Stimulated activated naive CD8-positive, alpha-beta T cell treated with anti-CD3 and anti-CD28 coated beads, Interleukin-15, Interleukin-2, amounts not matched to agents 100 U/mL and 50 U/mL, for 24 hours (primary cell): Measurements from ENCODE around the gene KLHL14.
"Not testable (repeated sequence)": the region's sequence is repeated elsewhere in the genome, so short reads cannot be mapped to it uniquely, and the experiment has no call there.

Experiments used
- ATAC-seq: fragments of 150-1000 bp; cut with Tn5 transposase; one replicate; pipeline ENCODE4 v1.10.0; 2021
- DNase-seq: peaks from one replicate; pipeline ENCODE4 v3.0.0; 2021

The KLHL14 gene

GRCh38 chr18:32772581-32773381 lies at the start of gene KLHL14:
Gene KLHL14 (minus strand): TSS chr18:32773023. CDS start chr18:32770591, 2,432 bp downstream.
- DNase-seq (no peak), ATAC-seq (no peak)

GRCh38 chr18:32822197-32822596 lies 49.4 kb upstream of the KLHL14 start:
- DNase-seq (no peak), ATAC-seq (no peak)

DNA sequence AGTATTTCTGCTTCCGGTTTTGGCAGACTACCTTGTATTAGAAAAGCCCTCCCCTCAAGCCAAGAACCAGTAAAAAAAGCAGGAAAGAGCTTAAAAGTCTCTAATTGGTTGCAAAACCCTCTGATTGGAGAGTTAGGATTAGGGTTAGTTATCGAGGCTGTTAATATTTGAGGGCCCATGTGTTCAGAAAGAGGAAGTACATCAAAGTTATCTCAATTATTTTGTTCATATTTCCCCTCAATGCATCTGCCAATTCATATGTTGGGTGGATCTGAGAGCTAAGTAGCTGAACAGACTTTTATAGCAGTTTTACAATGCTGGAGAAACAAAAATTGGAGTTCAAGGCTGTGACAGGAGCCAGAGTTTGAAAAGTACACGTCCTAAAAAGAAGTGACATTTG lies 43.1 kb upstream of the KLHL14 start:
- ATAC-seq: no peak
- no peak for DNase-seq

GRCh38 chr18:32812342-32812741 lies 39.5 kb upstream of the KLHL14 start:
- DNase-seq (no peak), ATAC-seq (no peak)

GRCh38 chr18:32810314-32810713 lies 37.5 kb upstream of the KLHL14 start:
- ATAC-seq: no peak

DNA sequence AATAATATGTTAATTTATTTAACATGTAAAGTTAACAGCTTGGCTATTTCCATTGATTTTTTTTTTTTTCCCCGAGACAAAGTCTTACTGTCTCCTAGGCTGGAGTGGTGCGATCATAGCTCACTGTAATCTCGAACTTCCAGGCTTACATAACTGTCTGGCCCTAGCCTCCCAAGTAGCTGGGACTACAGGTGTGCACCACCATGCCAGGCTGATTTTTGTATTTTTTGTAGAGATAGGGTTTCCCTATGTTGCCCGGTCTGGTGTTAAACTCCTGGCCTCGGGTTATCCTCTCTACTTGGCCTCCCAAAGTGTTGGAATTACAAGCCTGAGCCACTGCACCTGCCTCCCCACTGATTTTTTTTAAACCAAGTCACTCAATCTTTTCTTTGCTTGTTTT lies 32.5 kb upstream of the KLHL14 start:
- no peak for ATAC-seq

More at GRCh38 chr18:32810314-32810713, 37.5 kb upstream of the KLHL14 start:
- no peak for DNase-seq

GRCh38 chr18:32804134-32804888 lies 31.5 kb upstream of the KLHL14 start:
- no peak for ATAC-seq
- no peak for DNase-seq

More for the DNA sequence above, 32.5 kb upstream of the KLHL14 start:
- DNase-seq: no peak

DNA sequence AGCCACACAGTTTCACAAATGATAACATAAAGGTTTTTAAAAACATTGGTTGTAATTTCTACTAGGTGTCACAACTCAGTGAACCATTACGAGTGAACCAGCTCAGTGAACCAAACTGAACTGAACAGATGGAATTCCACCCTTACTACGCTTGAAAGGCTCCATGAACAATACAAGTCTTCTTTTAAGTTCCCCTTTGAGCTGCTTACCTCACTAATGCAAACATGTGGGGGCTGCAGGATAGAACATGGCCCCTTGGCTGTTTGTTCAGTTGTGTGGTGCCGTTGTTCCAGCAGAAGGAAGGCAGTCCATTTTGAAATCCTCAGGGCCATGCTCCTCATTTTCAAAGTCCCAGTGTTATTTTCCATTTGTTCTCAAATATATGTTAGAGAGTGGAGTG lies 30.7 kb upstream of the KLHL14 start:
- ATAC-seq: peak; percentile 23

DNA sequence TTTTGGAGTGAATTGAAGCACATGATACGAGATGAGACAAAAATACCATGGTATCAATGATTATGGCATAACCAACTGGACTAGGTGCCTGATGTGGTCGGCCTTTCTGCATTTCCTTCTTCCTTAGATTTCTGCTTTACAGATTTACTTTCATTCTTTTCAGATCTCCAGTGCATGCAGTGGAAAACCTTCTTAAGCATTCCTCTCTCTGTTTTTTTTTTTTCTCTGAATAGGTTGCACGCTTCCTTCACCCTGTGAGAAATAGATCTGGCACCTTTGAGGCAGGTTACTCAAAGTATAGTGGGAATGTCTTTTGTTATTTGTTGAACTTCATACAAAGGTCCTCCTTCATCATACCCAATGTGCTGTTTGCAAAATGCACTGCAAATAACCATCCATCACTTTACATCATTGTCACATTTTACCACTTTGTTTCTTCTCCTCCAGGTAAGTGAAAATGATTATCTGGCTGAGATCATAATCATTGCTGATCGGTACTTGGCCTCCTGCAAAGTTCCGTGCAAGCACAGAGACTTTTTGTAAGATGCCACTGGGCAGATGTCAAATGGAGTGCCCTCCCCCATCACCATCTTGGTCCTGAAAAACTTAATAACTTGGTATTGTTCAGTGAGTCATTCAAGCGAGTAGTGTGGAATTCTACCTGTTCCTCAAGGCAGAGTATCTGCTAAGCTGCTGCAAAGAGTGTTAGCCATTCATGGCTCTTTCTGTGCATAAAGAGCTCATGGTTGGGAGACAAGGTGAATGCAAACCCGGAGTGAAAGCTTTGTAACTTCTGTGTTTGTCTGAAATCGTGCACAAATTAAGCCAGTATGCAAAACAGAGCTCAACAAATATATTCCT lies 30.0 kb upstream of the KLHL14 start:
- ATAC-seq: no peak

More for the DNA sequence above, 30.7 kb upstream of the KLHL14 start:
- DNase-seq: no peak

DNA sequence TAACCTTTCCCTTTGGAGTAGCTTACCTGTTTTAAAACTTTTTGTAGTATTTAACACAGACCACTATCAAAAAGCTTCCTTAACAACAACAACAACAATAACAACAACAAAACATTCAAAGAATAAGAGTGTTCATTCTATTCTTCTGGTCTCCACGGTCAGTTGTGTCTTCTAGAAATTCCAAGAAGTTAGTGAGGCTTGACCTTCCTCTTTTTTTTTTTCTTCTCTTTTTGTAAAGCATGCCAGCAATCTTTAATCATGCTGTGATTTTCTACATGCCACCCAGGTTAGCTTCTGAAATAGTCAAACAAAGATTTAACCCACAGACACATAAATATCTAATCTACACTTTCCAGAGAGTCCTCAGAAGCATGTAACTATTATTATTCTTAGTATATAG lies 28.4 kb upstream of the KLHL14 start:
- ATAC-seq: no peak
- no peak for DNase-seq

More for the DNA sequence above, 30.0 kb upstream of the KLHL14 start:
- no peak for DNase-seq

GRCh38 chr18:32798209-32798960 lies 25.6 kb upstream of the KLHL14 start:
- no peak for DNase-seq
- no peak for ATAC-seq

DNA sequence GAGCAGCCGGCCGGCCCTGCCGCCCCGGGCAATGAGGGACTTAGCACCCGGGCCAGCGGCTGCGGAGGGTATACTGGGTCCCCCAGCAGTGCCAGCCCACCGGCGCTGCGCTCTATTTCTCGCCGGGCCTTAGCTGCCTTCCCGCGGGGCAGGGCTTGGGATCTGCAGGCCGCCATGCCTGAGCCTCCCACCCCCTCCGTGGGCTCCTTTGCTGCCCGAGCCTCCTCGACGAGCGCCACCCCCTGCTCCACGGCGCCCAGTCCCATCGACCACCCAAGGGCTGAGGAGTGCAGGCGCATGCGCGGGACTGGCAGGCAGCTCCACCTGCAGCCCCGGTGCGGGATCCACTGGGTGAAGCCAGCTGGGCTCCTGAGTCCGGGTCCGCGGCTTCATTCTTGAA lies 21.8 kb upstream of the KLHL14 start:
- ATAC-seq, DNase-seq: not testable (repeated sequence)

GRCh38 chr18:32779010-32779409 lies 6.2 kb upstream of the KLHL14 start:
- DNase-seq (no peak), ATAC-seq (no peak)

DNA sequence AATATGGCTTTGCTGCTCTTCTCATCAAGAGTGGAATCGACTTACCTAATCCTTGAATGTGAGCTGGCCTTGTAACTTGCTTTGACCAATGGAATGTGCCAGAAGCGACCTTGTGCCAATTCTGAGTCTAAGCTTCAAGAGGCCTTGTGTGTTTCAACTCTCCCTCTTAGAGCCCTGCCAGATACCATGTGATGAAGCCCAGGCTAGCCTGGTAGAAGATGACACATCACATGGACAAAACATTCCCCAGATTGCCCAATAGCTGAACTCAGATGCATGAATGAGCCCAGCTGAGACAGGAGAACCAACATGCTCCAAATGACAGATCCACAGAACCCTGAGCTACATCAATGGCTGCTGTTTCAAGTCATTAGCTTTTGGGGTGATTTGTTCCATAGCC lies 4.2 kb upstream of the KLHL14 start:
- DNase-seq (no peak), ATAC-seq (no peak)

- no peak for ATAC-seq
- DNase-seq: no peak
Observed at GRCh38 chr18:32776561-32776960, 3.7 kb upstream of the KLHL14 start.

- DNase-seq: no peak
- no peak for ATAC-seq
Observed at GRCh38 chr18:32775628-32776027, 2.8 kb upstream of the KLHL14 start.

- DNase-seq: no peak
- ATAC-seq: no peak
Observed at GRCh38 chr18:32773382-32773712, 524 bp upstream of the KLHL14 start.

- peak; percentile 6 for DNase-seq
- ATAC-seq: no peak
Observed at GRCh38 chr18:32771871-32772580, 797 bp downstream of the KLHL14 start.

GRCh38 chr18:32771169-32771751 lies 1.6 kb downstream of the KLHL14 start:
- ATAC-seq: no peak
- DNase-seq: peak; percentile 10

DNA sequence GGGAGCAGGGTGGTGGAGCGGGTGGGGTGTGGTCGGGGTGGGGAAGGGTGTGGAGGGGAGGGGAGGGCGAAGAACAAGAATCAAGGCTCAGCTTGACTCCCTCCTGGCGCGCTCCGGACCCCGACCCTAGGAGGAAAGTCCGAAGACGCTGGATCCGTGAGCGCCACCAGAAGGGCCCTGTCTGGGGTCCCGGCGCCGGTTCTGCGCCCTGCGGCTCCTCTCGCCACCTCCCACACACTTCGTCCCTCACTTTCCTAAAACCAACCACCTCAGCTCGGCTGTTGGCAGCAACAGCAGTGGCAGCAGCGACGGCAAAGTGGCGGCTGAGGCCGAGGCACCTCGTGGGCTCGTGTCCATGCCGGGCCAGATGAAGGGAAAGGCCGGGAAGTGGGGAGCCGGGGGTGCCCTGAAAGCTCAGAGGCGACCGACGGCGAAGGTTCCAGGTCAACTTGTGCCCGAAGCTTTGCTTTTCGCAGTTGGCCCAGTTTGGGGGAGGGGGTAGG lies 2.1 kb downstream of the KLHL14 start:
- ATAC-seq (no peak), DNase-seq (peak; percentile 4)
